Hepatocyte (in vitro differentiated cells): ENCODE data around the gene TOR4A.
"Not testable (repeated sequence)": the region's sequence is repeated elsewhere in the genome, so short reads cannot be mapped to it uniquely, and the experiment has no call there.

Experiments
- EZH2 ChIP-seq: fragments of 200-600 bp; sonication (generic); IDR thresholded peaks from 2 replicates; pipeline ENCODE4 v1.6.1; 2016; ENCODE audit warnings: antibody characterized with exemption, mild to moderate bottlenecking, borderline replicate concordance
- EZH2phosphoT487 ChIP-seq: fragments of 200-600 bp; sonication (generic); IDR thresholded peaks from one replicate; pipeline ENCODE4 v1.6.1; 2018; ENCODE audit warnings: antibody characterized with exemption, mild to moderate bottlenecking, low read depth, moderate library complexity; ENCODE audit not compliant: unreplicated experiment, severe bottlenecking
- TF ChIP-seq, protein P1 (sequence below): fragments of 200-600 bp; sonication (generic); IDR thresholded peaks from 2 replicates; pipeline ENCODE4 v1.5.1; 2016; ENCODE audit warnings: antibody characterized with exemption, mild to moderate bottlenecking; ENCODE audit not compliant: poor library complexity

DNA sequence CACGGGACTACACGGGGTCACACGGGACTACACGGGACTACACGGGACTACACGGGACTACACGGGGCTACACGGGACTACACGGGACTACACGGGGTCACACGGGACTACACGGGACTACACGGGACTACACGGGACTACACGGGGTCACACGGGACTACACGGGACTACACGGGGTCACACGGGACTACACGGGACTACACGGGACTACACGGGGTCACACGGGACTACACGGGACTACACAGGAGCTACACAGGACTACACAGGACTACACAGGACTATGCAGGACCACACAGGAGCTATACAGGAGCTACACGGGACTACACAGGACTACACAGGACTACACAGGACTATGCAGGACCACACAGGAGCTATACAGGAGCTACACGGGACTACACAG lies 52.1 kb downstream of the TOR4A start:
- TF ChIP-seq, protein P1, sequence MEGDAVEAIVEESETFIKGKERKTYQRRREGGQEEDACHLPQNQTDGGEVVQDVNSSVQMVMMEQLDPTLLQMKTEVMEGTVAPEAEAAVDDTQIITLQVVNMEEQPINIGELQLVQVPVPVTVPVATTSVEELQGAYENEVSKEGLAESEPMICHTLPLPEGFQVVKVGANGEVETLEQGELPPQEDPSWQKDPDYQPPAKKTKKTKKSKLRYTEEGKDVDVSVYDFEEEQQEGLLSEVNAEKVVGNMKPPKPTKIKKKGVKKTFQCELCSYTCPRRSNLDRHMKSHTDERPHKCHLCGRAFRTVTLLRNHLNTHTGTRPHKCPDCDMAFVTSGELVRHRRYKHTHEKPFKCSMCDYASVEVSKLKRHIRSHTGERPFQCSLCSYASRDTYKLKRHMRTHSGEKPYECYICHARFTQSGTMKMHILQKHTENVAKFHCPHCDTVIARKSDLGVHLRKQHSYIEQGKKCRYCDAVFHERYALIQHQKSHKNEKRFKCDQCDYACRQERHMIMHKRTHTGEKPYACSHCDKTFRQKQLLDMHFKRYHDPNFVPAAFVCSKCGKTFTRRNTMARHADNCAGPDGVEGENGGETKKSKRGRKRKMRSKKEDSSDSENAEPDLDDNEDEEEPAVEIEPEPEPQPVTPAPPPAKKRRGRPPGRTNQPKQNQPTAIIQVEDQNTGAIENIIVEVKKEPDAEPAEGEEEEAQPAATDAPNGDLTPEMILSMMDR, result not testable (repeated sequence)
- not testable (repeated sequence) for TF ChIP-seq EZH2phosphoT487, EZH2
